ENCODE data around the gene XYLT1. TPM values are rescaled to one million over a fixed set of nuclear protein-coding genes. Genes with fewer than 3 reads are reported as not detected.

Gene XYLT1
- total and polyA plus RNA-seq, 2 experiments from 2014 or later = 4.5 to 26.3 TPM

- in situ Hi-C loops (cut with MboI) = no loop called here
- Histone ChIP-seq H4K20me1 (ENCODE audit: insufficient read depth) (peaks cover 6% of the 10 kb centered on the region; the same call in 1 of the 2 replicates), H3K9me2 (ENCODE audit: insufficient read depth) (no peaks in the 10 kb centered on the region), H3K79me2 (ENCODE audit: insufficient read depth) (peaks cover 89% of the 10 kb centered on the region), H3K4me3 (no peak overlapping the region), H3K9ac (peak overlapping the region; percentile 76), H3K27ac (peak overlapping the region; percentile 86), H3F3A (ENCODE audit: insufficient read depth) (peaks cover 75% of the 10 kb centered on the region), H3K27me3 (replicated peaks; ENCODE audit: insufficient read depth) (no peaks in the 10 kb centered on the region), H2AFZ (no peak overlapping the region), H3K9me3 (ENCODE audit: low read depth) (no peaks in the 10 kb centered on the region), H3K4me1 (ENCODE audit: insufficient read depth) (peaks cover 49% of the 10 kb centered on the region), H3K4me2 (ENCODE audit: unreplicated experiment) (peak overlapping the region; percentile 70), H3K36me3 (ENCODE audit: low read depth) (no peaks in the 10 kb centered on the region)
- WGBS, 2 experiments (ENCODE audit: low coverage in 1 of 2, low lambda C conversion rate in 2 of 2, missing lambda C conversion rate in 2 of 2) = 71 to 78% methylated on average over 3 of the region's 3 CpGs
- peak; percentile 73 for DNase-seq
- TF ChIP-seq EZH2 (IDR thresholded peaks at IDR 0.05; ENCODE audit: insufficient read depth, poor library complexity, severe bottlenecking) = no peak
- no peak for TF ChIP-seq EZH2phosphoT487 (IDR thresholded peaks at IDR 0.05; ENCODE audit: insufficient read depth, low read depth)
Observed at GRCh38 chr16:17365591-17366298, 105.0 kb downstream of the XYLT1 start.

GRCh38 chr16:17365211-17365541, 105.6 kb downstream of the XYLT1 start:
- 91% methylated on average over 4 of the region's 4 CpGs for WGBS, 2 experiments (ENCODE audit: low coverage in 1 of 2, low lambda C conversion rate in 2 of 2, missing lambda C conversion rate in 2 of 2)
- H3K27ac ChIP-seq = peak overlapping the region; percentile 86
- no peaks in the 10 kb centered on the region for H3K36me3 ChIP-seq (ENCODE audit: low read depth)
- TF ChIP-seq EZH2phosphoT487 (IDR thresholded peaks at IDR 0.05; ENCODE audit: insufficient read depth, low read depth) (no peak), EZH2 (IDR thresholded peaks at IDR 0.05; ENCODE audit: insufficient read depth, poor library complexity, severe bottlenecking) (no peak)
- H3K9me2 ChIP-seq (ENCODE audit: insufficient read depth) = no peaks in the 10 kb centered on the region
- no peak for DNase-seq
- peaks cover 49% of the 10 kb centered on the region for H3K4me1 ChIP-seq (ENCODE audit: insufficient read depth)
- in situ Hi-C loops (cut with MboI) = no loop called here
- peaks cover 7% of the 10 kb centered on the region for H4K20me1 ChIP-seq (ENCODE audit: insufficient read depth)
- H3K27me3 ChIP-seq (replicated peaks; ENCODE audit: insufficient read depth) = no peaks in the 10 kb centered on the region
- H3K4me2 ChIP-seq (ENCODE audit: unreplicated experiment) = peak overlapping the region; percentile 70
- H3K79me2 ChIP-seq (ENCODE audit: insufficient read depth) = peaks cover 90% of the 10 kb centered on the region
- H3K9me3 ChIP-seq (ENCODE audit: low read depth) = no peaks in the 10 kb centered on the region
- H3K9ac ChIP-seq = peak overlapping the region; percentile 76
- no peak overlapping the region for H2AFZ ChIP-seq
- peak overlapping the region; percentile 46; the same call in 1 of the 2 replicates for H3K4me3 ChIP-seq
- peaks cover 80% of the 10 kb centered on the region for H3F3A ChIP-seq (ENCODE audit: insufficient read depth)

- DNase-seq = peak; percentile 96
- H3K27ac ChIP-seq = peak overlapping the region; percentile 86
- peaks cover 11% of the 10 kb centered on the region for H4K20me1 ChIP-seq (ENCODE audit: insufficient read depth)
- H3F3A ChIP-seq (ENCODE audit: insufficient read depth) = peaks cover 87% of the 10 kb centered on the region
- no peaks in the 10 kb centered on the region for H3K9me2 ChIP-seq (ENCODE audit: insufficient read depth)
- in situ Hi-C loops (cut with MboI) = no loop called here
- WGBS, 2 experiments (ENCODE audit: low coverage in 1 of 2, low lambda C conversion rate in 2 of 2, missing lambda C conversion rate in 2 of 2) = 10 to 11% methylated on average over 18 of the region's 18 CpGs
- no peaks in the 10 kb centered on the region for H3K36me3 ChIP-seq (ENCODE audit: low read depth)
- peak overlapping the region; percentile 46 for H3K4me3 ChIP-seq
- no peaks in the 10 kb centered on the region for H3K9me3 ChIP-seq (ENCODE audit: low read depth)
- no peak overlapping the region for H2AFZ ChIP-seq
- H3K27me3 ChIP-seq (replicated peaks; ENCODE audit: insufficient read depth) = no peaks in the 10 kb centered on the region
- peaks cover 89% of the 10 kb centered on the region for H3K79me2 ChIP-seq (ENCODE audit: insufficient read depth)
- no peak for TF ChIP-seq EZH2phosphoT487 (IDR thresholded peaks at IDR 0.05; ENCODE audit: insufficient read depth, low read depth)
- TF ChIP-seq EZH2 (IDR thresholded peaks at IDR 0.05; ENCODE audit: insufficient read depth, poor library complexity, severe bottlenecking) = no peak
- peak overlapping the region; percentile 70 for H3K4me2 ChIP-seq (ENCODE audit: unreplicated experiment)
- peak overlapping the region; percentile 76 for H3K9ac ChIP-seq
- peaks cover 55% of the 10 kb centered on the region for H3K4me1 ChIP-seq (ENCODE audit: insufficient read depth)
Observed at GRCh38 chr16:17364319-17365210, 106.2 kb downstream of the XYLT1 start.

- in situ Hi-C loops (cut with MboI) = no loop called here
- no peak overlapping the region for H3K4me2 ChIP-seq (ENCODE audit: unreplicated experiment)
- H2AFZ ChIP-seq = no peak overlapping the region
- no peaks in the 10 kb centered on the region for H3K36me3 ChIP-seq (ENCODE audit: low read depth)
- TF ChIP-seq EZH2 (IDR thresholded peaks at IDR 0.05; ENCODE audit: insufficient read depth, poor library complexity, severe bottlenecking) = no peak
- no peak for TF ChIP-seq EZH2phosphoT487 (IDR thresholded peaks at IDR 0.05; ENCODE audit: insufficient read depth, low read depth)
- no peak overlapping the region for H3K4me3 ChIP-seq
- peak; percentile 60 for DNase-seq
- peaks cover 11% of the 10 kb centered on the region for H4K20me1 ChIP-seq (ENCODE audit: insufficient read depth)
- H3K4me1 ChIP-seq (ENCODE audit: insufficient read depth) = peaks cover 67% of the 10 kb centered on the region
- H3K9me2 ChIP-seq (ENCODE audit: insufficient read depth) = no peaks in the 10 kb centered on the region
- no peaks in the 10 kb centered on the region for H3K27me3 ChIP-seq (replicated peaks; ENCODE audit: insufficient read depth)
- H3F3A ChIP-seq (ENCODE audit: insufficient read depth) = peaks cover 84% of the 10 kb centered on the region
- H3K27ac ChIP-seq = no peak overlapping the region
- H3K9me3 ChIP-seq (ENCODE audit: low read depth) = no peaks in the 10 kb centered on the region
- H3K9ac ChIP-seq = no peak overlapping the region
- WGBS, 2 experiments (ENCODE audit: low coverage in 1 of 2, low lambda C conversion rate in 2 of 2, missing lambda C conversion rate in 2 of 2) = 65 to 75% methylated on average over 4 of the region's 4 CpGs
- peaks cover 89% of the 10 kb centered on the region for H3K79me2 ChIP-seq (ENCODE audit: insufficient read depth)
Observed at GRCh38 chr16:17362946-17363345, 107.8 kb downstream of the XYLT1 start.
